GM19467 (cell line): ENCODE measurements around the gene LAT.

Experiments
- ATAC-seq: cut with Tn5 transposase; IDR thresholded peaks from one replicate; pipeline ENCODE4 v1.9.1; 2021; ENCODE audit warnings: mild to moderate bottlenecking, moderate library complexity; ENCODE audit not compliant: unreplicated experiment

LAT gene

GRCh38 chr16:29007730-29008593 lies 23.1 kb downstream of the LAT start:
- ATAC-seq = no peak

DNA sequence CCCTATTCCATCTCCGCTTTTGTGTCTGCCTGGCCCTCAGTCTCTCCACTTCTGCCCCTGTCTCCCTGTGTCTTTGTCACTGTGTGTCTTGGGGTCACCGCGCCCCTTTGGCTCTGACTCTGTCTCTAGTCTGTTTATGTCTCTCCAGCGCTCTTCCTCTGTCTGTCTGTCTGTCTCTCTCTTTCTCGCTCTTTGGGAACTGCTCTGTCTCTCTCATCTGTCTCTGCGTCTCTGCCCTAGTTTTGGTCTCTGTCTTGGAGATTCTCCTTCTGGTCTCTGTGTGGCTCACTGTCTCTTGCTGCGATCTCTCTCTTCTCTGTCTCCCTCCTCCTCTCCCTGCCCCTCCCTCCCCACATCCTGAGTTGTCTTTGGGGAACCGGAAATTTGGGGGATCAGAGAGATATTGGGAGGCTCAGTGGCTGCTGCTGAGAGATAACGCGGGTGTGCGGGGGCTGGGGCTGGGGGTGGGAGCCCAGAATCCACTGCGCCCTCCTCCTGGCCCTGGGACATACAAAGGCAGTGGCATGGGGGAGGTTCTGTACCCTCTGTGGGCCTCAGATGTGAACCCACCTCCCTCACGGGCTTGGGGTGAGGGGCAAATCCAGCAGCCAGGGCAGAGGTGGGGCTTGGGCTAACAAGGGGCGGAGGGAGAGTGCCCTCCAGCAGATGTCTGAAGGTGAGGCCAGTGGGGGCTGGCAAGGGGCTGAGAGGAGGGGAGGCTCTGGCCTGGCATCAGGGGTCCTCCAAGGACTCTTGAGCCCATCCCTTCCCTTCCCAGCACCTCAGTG lies 24.4 kb downstream of the LAT start:
- no peak for ATAC-seq

DNA sequence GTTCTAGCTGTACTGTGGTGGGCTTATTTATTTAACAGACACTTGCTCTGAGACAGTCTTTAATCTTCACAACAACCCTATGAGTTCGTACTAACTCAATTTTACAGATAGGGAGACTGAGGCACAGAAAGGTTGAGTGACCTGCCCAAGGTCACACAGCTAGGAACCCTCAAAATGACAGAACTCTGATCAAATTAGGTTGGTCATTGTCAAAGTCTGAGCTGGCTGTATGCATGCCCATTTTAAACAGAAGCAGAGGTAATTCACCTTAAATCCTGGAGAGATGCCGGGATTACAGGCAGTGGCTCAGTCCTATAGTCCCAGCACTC lies 24.9 kb downstream of the LAT start:
- no peak for ATAC-seq

GRCh38 chr16:29011112-29011511 lies 26.3 kb downstream of the LAT start:
- no peak for ATAC-seq

- no peak for ATAC-seq
Observed at GRCh38 chr16:29011851-29012250, 27.0 kb downstream of the LAT start.

GRCh38 chr16:29012913-29013553 lies 28.2 kb downstream of the LAT start:
- ATAC-seq = no peak

DNA sequence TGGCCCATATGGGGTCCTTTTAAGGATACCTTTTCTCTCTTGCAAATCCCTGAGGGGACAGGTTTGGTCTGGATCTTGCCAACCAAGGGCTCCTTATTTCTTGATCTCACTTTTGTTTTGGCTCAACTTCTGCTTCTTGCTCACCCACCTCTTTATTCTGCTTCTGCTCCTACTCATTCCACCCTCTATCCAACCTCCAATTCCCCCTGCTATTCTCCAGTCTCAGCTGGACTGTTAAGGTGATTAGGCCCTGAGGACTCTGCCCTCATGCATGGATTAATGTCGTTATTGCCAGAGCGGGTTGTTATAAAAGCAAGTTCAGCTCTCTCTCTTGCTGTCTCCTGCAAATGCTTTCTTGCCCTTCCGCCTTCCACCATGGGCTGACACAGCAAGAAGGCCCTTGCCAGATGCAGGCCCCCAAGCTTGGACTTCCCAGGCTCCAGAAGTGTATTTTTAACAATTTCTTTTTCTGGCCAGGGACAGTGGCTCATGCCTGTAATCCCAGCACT lies 29.8 kb downstream of the LAT start:
- ATAC-seq = no peak

DNA sequence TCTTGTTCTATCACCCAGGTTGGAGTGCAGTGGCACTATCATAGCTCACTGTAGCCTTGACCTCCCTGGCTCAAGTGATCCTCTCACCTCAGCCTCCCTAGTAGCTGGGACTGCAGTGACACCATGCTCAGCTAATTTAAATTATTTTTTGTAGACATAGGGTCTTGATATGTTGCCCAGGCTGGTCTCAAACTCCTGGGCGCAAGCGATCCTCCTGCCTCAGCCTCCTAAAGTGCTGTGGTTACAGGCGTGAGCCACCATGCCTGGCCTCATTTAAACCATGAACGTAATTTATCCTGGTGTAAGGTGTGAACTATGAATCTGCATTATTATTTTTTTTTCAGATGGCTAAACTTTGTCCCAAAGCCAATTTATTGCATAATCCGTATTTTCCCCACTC lies 37.3 kb downstream of the LAT start:
- no peak for ATAC-seq

GRCh38 chr16:29023279-29024277 lies 38.7 kb downstream of the LAT start:
- no peak for ATAC-seq

- ATAC-seq = no peak
Observed at GRCh38 chr16:29024278-29024677, 39.4 kb downstream of the LAT start.

DNA sequence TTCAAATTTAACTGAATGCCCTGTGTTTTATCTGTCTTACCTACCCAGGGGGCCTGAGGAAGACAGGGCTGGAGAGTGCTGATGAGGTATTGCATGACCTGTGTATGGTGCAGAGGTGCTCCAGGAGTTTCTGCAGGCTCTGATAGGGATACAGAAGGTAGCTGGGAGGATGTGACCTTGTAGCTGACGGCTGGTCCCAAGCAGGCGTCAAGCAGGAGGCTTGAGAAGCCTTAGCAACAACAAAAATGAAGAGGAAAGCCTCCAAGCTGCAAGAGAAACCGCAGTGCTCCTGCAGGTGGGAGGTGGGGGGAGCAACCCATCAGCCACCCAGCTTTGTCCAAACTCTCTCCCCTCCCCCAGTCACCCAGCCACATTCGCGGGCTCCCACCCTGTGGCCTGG lies 40.4 kb downstream of the LAT start:
- ATAC-seq = no peak

DNA sequence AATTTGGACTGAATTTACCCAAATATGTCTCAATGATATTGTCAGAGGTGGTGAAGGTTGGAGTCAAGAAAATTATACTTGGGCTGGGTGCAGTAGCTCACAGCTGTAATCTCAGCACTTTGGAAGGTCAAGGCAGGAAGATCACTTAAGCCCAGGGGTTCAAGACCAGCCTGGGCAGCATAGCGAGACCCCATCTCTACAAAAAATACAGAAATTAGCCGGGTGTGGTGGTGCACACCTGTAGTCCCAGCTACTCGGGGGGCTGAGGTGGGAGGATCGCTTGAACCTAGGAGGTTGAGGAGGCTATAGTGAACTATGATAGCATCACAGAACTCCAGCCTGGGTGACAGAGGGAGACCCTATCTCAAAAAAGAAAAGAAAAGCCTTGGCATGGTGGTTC lies 40.9 kb downstream of the LAT start:
- no peak for ATAC-seq

- no peak for ATAC-seq
Observed at GRCh38 chr16:29028457-29029167, 43.8 kb downstream of the LAT start.

DNA sequence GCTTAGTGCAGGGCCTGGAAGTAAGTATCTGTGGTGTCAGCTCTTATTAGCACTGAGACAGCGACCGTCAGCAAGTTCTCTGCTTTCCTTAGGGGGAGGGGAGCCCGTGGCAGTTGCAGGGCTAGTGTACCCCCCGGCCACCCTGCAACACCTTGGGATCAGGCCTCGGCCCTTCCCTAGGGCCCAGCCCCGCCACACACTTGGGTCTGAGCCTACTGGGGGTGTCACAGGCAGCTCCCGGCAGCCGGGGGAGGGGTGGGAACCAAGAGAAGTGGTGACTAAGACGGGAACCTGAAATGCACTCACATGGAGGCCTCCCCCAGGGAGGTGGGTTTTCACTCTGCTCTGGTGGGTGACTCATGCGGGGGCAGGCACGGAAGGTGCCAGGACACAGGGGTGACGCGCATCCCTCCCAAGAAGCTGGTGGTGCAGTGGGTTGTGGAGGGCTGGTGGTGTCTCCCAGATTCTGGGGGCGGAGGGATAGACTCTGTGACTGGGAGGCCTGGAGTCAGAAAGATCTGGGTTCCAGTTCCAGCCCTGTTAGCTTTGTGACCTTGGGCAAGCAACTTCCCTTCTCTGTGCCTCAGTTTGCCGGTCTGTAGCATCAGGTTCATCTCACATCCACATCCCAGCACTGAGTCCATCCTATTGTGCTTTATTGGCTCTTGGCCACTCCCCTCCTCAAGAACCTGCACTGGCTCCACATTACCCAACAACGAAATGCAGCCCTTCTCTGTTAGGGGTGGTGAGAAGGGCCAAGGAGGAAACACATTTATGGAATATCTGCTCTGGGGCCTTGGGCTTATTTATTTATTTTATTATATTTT lies 44.5 kb downstream of the LAT start:
- no peak for ATAC-seq

- no peak for ATAC-seq
Observed at GRCh38 chr16:29030086-29030840, 45.4 kb downstream of the LAT start.
